Mesothelial cell of epicardium (in vitro differentiated cells): ENCODE results near the gene DPH5. TPM values are rescaled to one million over a fixed set of nuclear protein-coding genes. Genes with fewer than 3 reads are reported as not detected.

ENCODE experiments used
- DNase-seq, 2 experiments: peaks; one replicate each; pipeline ENCODE4 v3.0.0; 2021; ENCODE audit warnings: low spot score in 2 of 2; ENCODE audit not compliant: unreplicated experiment in 2 of 2
- H3K27ac Mint-ChIP-seq: 2 replicates; pipeline ENCODE4 v1.8.0; 2021; ENCODE audit warnings: mixed read lengths
- H3K27me3 Mint-ChIP-seq: 2 replicates; pipeline ENCODE4 v1.8.0; 2021; ENCODE audit warnings: low read depth, mixed read lengths
- H3K36me3 Mint-ChIP-seq: 2 replicates; pipeline ENCODE4 v1.8.0; 2021; ENCODE audit warnings: mixed read lengths
- H3K4me1 Mint-ChIP-seq: 2 replicates; pipeline ENCODE4 v1.8.0; 2021; ENCODE audit warnings: mixed read lengths
- H3K4me3 Mint-ChIP-seq: 2 replicates; pipeline ENCODE4 v1.8.0; 2021; ENCODE audit warnings: mild to moderate bottlenecking, moderate library complexity, mixed read lengths
- H3K9me3 Mint-ChIP-seq: 2 replicates; pipeline ENCODE4 v1.8.0; 2021; ENCODE audit warnings: mixed read lengths
- total RNA-seq: library from RNA; stranded (reverse); gene quantifications from 3 replicates; pipeline ENCODE4 v1.2.1, GENCODE V29; 2021
- TF ChIP-seq, protein P1 (sequence below): fragments of 200-600 bp; sonication (generic); IDR thresholded peaks from one replicate; pipeline ENCODE4 v1.5.0; 2021; ENCODE audit warnings: antibody characterized with exemption; ENCODE audit not compliant: unreplicated experiment

Gene DPH5
- total RNA-seq, 1 donor from 2014 or later = 61.7 TPM

DNA sequence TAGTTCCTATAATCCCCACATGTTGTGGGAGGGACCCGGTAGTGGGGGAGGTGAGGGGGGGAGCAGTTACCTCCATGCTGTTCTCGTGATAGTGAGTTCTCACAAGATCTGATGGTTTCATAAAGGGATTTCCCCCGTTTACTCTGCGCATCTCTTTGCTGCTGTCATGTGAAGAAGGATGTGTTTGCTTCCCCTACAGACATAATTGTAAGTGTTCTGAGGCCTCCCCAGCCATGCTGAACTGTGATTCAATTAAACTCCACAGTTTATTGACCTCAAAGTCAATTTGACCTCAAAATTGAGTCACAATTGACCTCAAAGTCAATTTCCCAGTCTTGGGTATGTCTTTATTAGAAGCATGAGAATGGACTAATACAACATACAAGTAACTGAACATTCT, 19.7 kb downstream of the DPH5 start:
- no peak for DNase-seq
- TF ChIP-seq, protein P1, sequence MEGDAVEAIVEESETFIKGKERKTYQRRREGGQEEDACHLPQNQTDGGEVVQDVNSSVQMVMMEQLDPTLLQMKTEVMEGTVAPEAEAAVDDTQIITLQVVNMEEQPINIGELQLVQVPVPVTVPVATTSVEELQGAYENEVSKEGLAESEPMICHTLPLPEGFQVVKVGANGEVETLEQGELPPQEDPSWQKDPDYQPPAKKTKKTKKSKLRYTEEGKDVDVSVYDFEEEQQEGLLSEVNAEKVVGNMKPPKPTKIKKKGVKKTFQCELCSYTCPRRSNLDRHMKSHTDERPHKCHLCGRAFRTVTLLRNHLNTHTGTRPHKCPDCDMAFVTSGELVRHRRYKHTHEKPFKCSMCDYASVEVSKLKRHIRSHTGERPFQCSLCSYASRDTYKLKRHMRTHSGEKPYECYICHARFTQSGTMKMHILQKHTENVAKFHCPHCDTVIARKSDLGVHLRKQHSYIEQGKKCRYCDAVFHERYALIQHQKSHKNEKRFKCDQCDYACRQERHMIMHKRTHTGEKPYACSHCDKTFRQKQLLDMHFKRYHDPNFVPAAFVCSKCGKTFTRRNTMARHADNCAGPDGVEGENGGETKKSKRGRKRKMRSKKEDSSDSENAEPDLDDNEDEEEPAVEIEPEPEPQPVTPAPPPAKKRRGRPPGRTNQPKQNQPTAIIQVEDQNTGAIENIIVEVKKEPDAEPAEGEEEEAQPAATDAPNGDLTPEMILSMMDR = no peak
- no peaks in the 10 kb centered on the region for H3K9me3 Mint-ChIP-seq
- no peak overlapping the region for H3K4me3 Mint-ChIP-seq
- H3K4me1 Mint-ChIP-seq = peaks cover 3% of the 10 kb centered on the region
- peaks cover 24% of the 10 kb centered on the region for H3K36me3 Mint-ChIP-seq
- no peaks in the 10 kb centered on the region for H3K27me3 Mint-ChIP-seq
- H3K27ac Mint-ChIP-seq = no peak overlapping the region

DNA sequence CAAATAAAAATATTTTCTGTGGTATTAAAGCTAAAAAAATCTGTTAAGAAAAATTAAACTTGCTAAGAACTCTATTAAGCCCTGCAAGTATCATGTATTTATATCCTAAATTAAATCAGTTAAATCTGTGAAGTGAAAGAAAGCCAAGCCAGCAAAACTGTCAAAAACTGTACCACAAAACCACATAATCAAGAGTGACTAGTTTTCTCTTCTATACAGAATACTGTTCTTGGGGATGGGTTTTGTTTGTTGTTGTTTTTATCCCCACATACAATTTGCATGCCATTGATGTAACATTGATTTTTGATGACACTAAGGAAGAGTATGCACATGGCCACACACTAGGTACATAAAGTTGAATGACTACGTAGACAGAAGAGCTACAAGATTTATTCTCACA, 20.4 kb downstream of the DPH5 start:
- no peaks in the 10 kb centered on the region for H3K27me3 Mint-ChIP-seq
- H3K4me3 Mint-ChIP-seq = no peak overlapping the region
- no peaks in the 10 kb centered on the region for H3K9me3 Mint-ChIP-seq
- peaks cover 21% of the 10 kb centered on the region for H3K36me3 Mint-ChIP-seq
- H3K27ac Mint-ChIP-seq = no peak overlapping the region
- peaks cover 3% of the 10 kb centered on the region for H3K4me1 Mint-ChIP-seq
- TF ChIP-seq, protein P1 = no peak
- no peak for DNase-seq

DNA sequence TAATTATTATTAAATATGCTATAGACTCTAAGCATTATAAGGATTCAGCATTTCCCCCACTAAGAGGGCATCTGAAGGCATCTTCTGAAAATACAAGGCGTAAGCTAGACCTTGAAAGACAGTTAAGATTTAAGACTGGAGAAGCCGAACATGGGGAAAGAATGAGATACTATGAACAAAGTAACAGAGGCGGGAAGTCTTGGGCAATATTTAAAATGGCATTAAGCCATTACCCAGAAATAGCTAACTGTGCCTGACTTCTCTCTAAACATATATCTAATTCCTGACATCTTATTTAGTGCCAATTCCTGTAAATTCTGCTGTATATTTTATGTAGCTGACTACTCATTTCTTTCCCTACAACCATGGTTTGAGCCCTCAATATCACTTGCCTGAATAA, 20.9 kb downstream of the DPH5 start:
- peaks cover 3% of the 10 kb centered on the region for H3K4me1 Mint-ChIP-seq
- TF ChIP-seq, protein P1 = no peak
- H3K9me3 Mint-ChIP-seq = no peaks in the 10 kb centered on the region

GRCh38 chr1:101004061-101004460, 21.5 kb downstream of the DPH5 start:
- Mint-ChIP-seq H3K9me3 (no peaks in the 10 kb centered on the region), H3K4me3 (no peak overlapping the region), H3K27me3 (no peaks in the 10 kb centered on the region), H3K36me3 (peaks cover 19% of the 10 kb centered on the region), H3K27ac (no peak overlapping the region), H3K4me1 (peaks cover 3% of the 10 kb centered on the region)
- no peak for DNase-seq
- TF ChIP-seq, protein P1 = no peak

More for the DNA sequence above, 20.9 kb downstream of the DPH5 start:
- Mint-ChIP-seq H3K27me3 (no peaks in the 10 kb centered on the region), H3K27ac (no peak overlapping the region), H3K36me3 (peaks cover 19% of the 10 kb centered on the region), H3K4me3 (no peak overlapping the region)
- DNase-seq = no peak

DNA sequence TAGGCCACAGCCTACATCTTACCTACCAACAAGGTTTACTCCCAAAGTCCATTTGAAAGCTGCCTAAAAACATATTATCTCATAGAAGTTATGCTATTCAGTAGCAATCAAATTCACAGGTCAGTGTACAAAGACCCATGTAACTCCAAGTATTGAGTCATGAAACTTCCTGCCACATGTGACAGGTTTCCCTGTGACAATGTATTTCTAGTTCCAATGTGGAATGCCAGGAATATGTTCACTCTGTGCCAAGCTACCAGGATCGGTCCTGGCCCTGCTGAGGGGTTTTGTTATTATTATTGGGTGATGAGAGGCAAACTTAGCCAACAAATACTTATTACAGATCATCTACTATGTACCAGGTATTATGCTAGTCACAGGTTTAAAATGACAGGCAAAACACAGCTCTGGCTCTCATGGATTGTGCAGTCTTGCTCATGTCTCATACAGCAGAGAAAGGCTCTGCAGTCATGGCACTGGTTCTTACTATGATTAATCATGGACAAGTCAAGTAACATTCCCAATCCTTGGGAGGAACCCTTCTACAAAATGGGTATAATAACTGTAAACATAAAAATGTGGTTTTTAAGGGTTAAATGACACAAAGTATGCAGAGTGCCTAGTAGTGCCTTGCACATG, 22.5 kb downstream of the DPH5 start:
- TF ChIP-seq, protein P1 = no peak
- H3K27ac Mint-ChIP-seq = no peak overlapping the region

More for the DNA sequence above, 22.5 kb downstream of the DPH5 start:
- no peaks in the 10 kb centered on the region for H3K27me3 Mint-ChIP-seq
- no peak for DNase-seq
- H3K4me3 Mint-ChIP-seq = no peak overlapping the region
- no peaks in the 10 kb centered on the region for H3K9me3 Mint-ChIP-seq
- peaks cover 3% of the 10 kb centered on the region for H3K4me1 Mint-ChIP-seq
- H3K36me3 Mint-ChIP-seq = peaks cover 20% of the 10 kb centered on the region
